Right kidney (tissue), 1 donor: ENCODE results near the gene YAF2.

Experiments
- DNase-seq: peaks from one replicate; pipeline ENCODE4 v3.0.0-alpha.2; 2016

The YAF2 gene

DNA sequence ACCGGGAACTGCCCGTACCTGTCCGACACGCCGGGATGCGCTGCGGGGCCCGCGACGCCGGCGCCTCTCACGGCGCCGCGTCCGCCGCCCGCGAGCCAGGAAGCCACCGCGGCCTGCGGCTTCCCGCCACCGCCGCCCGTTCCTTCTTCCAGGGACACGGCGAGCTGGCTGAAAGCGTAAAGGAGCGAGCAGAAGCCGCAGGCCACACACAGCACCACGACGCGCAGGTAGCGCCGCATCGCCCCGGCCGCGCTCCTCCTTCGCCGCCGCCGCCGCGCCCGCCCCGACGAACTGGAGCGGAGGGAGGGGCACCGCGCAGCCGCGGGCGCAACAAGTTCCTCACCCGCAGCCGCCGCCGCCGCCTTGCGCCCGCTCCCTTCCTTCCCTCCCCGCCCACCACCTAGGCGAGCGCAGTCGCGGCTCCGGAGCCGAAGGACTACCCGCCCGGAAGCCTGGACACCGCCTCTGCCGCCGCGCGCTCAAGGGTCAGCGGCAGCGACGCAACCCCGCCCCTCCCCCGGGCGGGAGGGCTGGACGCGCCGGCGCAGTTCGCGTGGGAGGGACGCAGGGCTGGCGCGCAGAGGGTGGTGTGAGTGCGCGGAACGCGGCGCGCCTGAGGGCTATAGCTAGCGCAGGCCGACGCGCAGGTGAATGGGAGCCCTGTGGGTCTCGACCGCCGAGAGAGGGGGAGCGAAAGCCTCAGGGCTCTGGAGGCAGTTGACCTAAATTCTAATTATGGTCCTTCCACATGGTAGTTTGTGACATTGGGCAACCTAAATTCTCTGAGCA is 93.4 kb downstream of the YAF2 start, which contains the start of gene GXYLT1:
GXYLT1 (minus strand) TSS at position 467 of the 789 bp plus-strand sequence; CDS start at position 239, 228 bp downstream.
- peak; percentile 94 for DNase-seq

DNA sequence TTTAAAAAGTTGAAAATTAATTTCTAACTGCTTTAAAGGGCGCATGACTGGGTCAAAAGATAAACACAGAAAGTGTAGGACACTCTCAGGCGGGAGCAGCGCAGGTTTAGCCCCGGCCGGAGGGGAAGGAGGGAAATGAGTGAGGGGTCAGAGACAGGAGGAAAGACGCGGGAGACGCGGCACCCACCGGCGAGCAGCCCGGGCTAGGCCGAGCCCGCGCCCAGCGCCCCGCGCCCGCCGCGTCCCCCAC is 94.0 kb downstream of the YAF2 start:
- no peak for DNase-seq

DNA sequence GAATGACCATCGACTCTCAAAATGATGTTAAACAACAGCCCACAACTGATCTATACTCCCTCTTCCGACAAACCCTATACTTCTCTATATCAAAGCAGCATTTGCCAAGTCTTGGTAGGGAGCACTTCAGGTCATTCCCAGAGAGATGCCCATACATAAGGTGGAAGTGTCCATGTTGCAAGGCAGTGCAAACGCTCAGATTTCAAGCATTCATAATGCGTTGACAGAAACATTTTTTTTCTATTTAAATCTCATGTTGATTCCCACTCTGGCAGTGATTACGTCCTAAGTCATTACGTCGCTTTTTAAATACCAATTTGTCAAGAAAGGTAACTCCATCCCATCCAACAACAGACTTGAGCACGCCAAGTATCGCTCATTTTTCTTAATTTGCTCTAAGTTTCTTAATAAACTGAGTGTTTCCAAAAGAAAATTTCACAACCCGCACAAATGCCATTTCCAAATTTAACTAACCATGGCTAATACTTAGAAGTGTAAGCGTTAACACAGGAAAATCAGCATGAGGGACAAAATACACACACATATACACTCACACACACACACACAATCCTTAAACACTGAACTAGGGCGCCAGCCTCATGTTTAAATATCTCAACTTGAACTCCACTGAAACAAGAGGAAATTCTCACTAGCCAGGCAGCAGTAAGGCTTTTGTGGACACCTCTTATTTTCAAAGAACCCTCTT is 94.4 kb downstream of the YAF2 start:
- peak; percentile 20 for DNase-seq

GRCh38 chr12:42141981-42142606 is 96.0 kb downstream of the YAF2 start:
- no peak for DNase-seq

DNA sequence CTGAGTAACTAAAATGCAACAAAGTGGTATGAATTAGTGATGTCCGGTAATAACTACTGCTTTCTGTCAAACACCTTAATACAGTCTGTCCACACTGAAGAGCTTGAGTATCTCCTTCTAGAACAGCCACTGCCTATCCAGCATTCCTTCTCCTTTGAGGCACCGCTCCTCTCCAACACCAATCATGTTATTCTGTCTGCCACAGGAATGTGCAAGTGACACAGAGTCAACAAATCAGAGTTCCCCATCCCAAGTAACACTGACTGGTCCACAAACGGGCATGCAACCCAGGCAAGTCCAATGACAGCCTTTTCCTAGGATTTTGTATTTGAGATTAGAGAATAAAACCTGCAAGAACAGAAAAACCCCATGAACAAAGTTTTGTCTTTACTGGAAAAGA is 97.1 kb downstream of the YAF2 start:
- no peak for DNase-seq

DNA sequence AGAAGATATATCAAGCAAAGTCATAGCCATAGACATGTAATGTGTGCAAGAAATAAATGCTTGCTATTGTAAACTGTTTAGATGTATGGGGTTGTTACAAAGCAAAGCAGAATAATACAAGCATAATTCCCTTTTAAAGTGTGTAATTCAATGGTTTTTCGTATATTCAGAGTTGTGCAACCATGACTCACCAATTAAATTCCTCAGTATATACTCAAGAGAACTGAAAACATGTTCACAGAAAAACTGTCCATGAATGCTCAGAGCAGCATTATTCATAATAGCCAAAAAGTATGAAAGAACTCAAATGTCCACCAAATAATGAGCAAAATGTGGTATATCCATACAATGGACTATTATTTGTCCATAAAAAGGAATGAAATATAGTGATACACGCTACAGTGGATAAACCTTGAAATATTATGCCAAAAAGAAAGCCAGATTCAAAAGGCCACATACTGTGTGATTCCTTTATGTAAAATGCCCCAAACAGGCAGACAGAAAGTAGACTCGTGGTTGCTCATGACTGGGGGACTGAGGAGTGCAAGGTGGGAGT is 102.7 kb downstream of the YAF2 start:
- DNase-seq, result no peak

DNA sequence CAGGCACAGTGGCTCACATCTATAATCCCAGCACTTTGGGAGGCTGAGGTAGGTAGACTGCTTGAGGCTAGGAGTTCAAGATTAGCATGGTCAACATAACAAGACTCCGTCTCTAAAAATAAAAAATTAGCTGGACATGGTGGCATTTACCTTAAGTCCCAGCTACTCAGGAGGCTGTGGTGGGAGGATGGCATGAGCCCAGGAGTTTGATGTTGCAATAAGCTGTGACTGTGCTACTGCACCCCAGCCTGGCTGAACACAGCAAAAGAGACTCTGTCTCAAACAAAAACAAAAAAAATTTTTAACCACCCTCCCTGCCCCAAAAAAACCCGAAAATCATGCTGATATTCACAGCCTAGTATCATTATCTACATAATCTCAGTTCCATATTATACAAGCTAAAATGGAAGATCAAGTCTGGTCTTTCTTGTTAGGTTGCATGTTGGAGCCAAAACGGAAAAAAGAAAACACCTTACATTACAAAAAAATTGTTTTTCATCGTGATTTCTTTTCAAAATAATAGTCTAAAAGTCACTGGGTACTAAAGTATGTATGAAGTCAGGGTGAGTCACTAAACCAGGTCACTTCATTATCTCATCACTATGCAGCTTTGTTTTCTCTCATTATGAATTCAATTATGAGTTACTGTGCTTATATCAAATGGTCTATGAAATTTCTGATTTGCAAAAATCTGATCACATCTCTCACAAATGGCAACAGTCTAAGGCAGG is 107.2 kb downstream of the YAF2 start:
- no peak for DNase-seq

DNA sequence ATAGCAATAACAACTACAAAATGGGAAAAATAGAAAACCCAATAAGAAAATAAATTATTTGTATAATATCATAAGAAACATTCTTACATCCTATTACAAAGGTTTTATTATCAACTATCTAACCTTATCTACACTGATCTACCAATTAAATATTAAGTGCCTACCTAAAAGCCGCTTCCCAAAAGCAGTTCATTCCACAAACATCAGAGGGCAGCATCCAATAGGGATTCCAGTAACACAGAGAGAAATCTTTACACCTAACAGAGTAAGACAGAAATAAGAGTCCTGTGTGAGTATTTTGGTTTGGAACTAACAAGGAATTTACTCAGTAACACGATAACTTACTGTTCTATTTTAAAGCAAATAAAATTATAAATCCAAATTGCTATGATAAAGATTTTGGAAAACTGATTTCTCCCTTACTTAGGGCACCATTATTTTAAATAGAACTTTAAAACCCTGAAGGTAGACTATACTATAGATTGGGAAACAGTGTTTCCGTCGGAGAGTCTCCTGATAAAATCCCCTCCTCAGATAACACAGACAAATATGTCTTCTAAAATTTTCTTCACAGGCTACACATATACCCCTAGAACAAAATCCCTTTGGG is 108.3 kb downstream of the YAF2 start:
- no peak for DNase-seq

DNA sequence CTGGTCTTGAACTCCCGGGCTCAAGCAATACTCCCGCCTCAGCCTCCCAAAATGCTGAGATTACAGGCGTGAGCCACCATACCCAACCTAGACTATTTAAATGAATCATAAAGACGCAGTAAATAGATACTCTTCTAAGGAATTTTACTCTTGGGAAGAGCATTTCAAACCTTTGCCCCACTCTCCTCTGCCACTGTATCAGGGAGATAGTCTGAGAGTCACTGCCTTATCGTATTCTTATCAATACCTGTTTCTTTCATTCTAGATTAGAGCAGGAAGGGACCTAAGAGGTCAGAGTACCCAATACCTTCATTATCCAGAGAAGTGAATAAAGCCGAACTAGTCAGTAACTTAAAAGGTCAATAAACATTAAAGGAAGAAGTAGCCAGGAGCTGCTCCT is 109.2 kb downstream of the YAF2 start:
- no peak for DNase-seq

- no peak for DNase-seq
Observed at GRCh38 chr12:42128327-42128726, 109.7 kb downstream of the YAF2 start.

- DNase-seq, result no peak
Observed at GRCh38 chr12:42126963-42127362, 111.1 kb downstream of the YAF2 start.

DNA sequence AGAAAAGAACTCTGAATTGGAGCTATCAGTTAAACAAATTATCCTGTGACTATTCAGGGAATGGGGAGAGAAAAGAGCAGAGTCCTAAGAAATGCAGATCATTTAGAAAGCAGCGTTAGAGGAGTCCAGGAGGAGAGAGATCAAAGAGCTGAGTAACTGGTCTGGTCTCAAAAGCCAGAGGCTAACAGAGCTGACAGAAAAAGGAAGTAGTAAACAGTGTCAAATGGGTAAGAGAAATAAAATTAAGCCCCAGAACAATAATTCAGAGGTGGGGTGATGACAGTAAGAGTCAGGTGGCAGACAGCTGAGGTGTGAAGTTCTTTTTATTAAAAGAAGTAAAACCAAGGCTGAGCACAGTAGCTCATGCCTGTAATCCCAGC is 112.7 kb downstream of the YAF2 start:
- no peak for DNase-seq

- no peak for DNase-seq
Observed at GRCh38 chr12:42124764-42125387, 113.2 kb downstream of the YAF2 start.

DNA sequence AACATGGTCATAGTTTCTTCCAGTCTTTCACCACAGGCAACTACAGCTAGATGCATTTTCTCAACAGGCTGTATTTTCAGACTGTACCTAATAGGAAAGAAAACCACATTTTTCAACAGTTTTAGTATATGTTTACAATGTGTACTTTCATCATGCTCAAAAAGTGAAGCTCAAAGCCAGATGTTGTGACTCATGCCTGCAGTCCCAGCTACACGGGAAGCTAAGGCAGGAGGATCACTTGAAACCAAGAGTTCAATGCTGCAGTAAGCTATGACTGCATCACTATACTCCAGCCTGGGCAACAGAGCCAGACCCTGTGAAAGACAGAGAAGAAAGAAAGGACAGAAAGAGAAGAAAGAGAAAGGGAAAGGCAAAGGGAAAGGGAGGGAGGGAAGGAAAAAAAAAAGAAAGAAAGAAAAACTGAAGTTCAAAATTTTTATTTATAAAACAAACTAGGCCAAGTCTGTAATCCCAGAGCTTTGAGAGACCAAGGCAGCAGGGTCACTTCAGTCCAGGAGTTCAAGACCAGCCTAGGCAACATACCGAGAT is 118.9 kb downstream of the YAF2 start:
- DNase-seq, result no peak

GRCh38 chr12:42118136-42118879 is 119.7 kb downstream of the YAF2 start:
- DNase-seq, result no peak

- DNase-seq, result no peak
Observed at GRCh38 chr12:42109031-42109430, 129.0 kb downstream of the YAF2 start.
